HG02571 (cell line): Measurements from ENCODE around the gene UAP1L1.

Source experiments
- ATAC-seq: cut with Tn5 transposase; IDR thresholded peaks from one replicate; pipeline ENCODE4 v1.9.1; 2021; ENCODE audit warnings: mild to moderate bottlenecking, moderate library complexity; ENCODE audit not compliant: unreplicated experiment

UAP1L1 gene

GRCh38 chr9:137071282-137071681, 6.0 kb upstream of the UAP1L1 start:
- no peak for ATAC-seq

GRCh38 chr9:137073992-137074399, 3.3 kb upstream of the UAP1L1 start:
- no peak for ATAC-seq

GRCh38 chr9:137074657-137075274, 2.6 kb upstream of the UAP1L1 start:
- no peak for ATAC-seq

- ATAC-seq, result no peak
These were observed 2.0 kb upstream of the UAP1L1 start for GRCh38 chr9:137075275-137075775.

GRCh38 chr9:137076636-137077009, 694 bp upstream of the UAP1L1 start:
- ATAC-seq, result no peak

- peak; percentile 21 for ATAC-seq
These were observed 709 bp downstream of the UAP1L1 start for GRCh38 chr9:137077758-137078693.

- no peak for ATAC-seq
These were observed 1.5 kb downstream of the UAP1L1 start for GRCh38 chr9:137078701-137079400.

- no peak for ATAC-seq
These were observed 2.1 kb downstream of the UAP1L1 start for GRCh38 chr9:137079401-137079787.

GRCh38 chr9:137080260-137081122, 3.2 kb downstream of the UAP1L1 start:
- ATAC-seq, result no peak

GRCh38 chr9:137082222-137082924, 5.1 kb downstream of the UAP1L1 start:
- ATAC-seq, result no peak

- no peak for ATAC-seq
These were observed 5.6 kb downstream of the UAP1L1 start for GRCh38 chr9:137082925-137083290.

GRCh38 chr9:137083394-137084004, 6.2 kb downstream of the UAP1L1 start:
- no peak for ATAC-seq

- no peak for ATAC-seq
These were observed 7.2 kb downstream of the UAP1L1 start for GRCh38 chr9:137084526-137084925.

GRCh38 chr9:137085920-137086530, 8.7 kb downstream of the UAP1L1 start:
- peak; percentile 3 for ATAC-seq

GRCh38 chr9:137086531-137087408, 9.5 kb downstream of the UAP1L1 start, which contains the start of gene MAN1B1:
Gene MAN1B1, plus strand, starts transcription at chr9:137086985. Its CDS starts 15 bp downstream, at chr9:137087000.
- ATAC-seq, result peak; percentile 79

- ATAC-seq, result no peak
These were observed 10.2 kb downstream of the UAP1L1 start for GRCh38 chr9:137087409-137087925.

- ATAC-seq, result no peak
These were observed 10.8 kb downstream of the UAP1L1 start for GRCh38 chr9:137088121-137088520.
